ENCODE measurements around the gene MYH7B. TPM values are rescaled to one million over a fixed set of nuclear protein-coding genes. Genes with fewer than 3 reads are reported as not detected.

The MYH7B gene
- total RNA-seq, 1 donor from 2014 or later = 1.4 TPM

DNA sequence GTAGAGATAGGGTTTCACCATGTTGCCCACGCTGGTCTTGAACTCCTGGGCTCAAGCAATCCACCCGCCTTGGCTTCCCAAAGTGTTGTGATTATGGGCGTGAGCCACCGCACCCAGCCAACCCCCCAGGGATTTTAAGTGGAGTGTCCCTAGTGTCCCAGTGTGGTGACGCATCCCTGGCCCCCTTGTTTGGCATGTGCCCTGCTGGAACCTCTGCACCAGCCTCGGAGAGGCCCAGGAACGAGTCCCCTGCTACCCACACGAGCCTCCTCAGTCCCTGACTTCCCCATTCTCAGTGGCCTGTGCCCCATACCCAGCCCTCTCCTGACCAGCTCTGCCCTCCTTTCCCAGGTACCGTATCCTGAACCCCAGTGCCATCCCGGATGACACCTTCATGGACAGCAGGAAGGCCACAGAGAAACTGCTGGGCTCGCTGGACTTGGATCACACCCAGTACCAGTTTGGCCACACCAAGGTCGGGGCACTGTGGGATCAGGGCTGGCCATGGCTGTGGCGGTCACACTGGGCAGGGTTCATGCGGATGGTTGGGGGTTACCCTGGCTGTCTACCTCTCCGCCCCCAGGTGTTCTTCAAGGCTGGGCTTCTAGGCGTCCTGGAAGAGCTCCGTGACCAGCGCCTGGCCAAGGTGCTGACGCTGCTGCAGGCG, 37.2 kb downstream of the MYH7B start:
- no peak for DNase-seq (ENCODE audit: low spot score)

GRCh38 chr20:34993941-34994508, 38.4 kb downstream of the MYH7B start:
- DNase-seq (ENCODE audit: low spot score) = no peak

DNA sequence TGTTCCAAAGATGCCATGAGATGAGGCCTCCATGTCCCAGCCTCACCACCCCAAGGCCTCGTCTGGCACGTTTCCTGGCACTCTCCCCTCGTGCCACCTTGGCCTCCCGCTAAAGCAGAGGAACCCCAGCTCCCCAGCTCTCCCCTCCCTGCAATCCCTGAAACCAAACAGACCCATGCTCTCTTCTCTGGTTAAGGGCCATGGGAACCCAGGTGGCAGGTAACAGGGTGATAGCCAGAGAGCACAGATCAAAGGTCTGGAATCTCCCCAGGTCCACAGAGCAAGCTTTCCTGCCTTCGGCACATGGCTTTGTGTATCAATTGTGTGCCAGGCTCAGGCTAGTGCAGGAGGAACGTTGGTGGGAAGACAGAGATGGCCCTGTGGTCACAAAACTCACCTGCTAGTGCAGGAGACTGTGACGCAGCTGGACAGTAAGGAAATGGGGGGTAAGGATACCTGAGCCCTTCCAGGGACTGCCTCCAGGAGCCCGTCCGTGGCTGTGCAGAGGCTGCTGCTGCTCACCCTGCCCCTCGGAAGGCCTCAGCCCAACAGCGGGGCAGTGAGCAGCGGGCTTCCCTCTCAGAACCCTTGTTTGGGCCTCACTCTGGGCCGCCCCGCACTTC, 39.0 kb downstream of the MYH7B start:
- DNase-seq (ENCODE audit: low spot score) = no peak

- DNase-seq (ENCODE audit: low spot score) = no peak
Observed at GRCh38 chr20:34995192-34995591, 39.5 kb downstream of the MYH7B start.

- DNase-seq (ENCODE audit: low spot score) = no peak
Observed at GRCh38 chr20:34995696-34996095, 40.0 kb downstream of the MYH7B start.

GRCh38 chr20:34996243-34997028, 40.8 kb downstream of the MYH7B start:
- DNase-seq (ENCODE audit: low spot score) = no peak

GRCh38 chr20:34997131-34997561, 41.5 kb downstream of the MYH7B start:
- DNase-seq (ENCODE audit: low spot score) = peak; percentile 43

DNA sequence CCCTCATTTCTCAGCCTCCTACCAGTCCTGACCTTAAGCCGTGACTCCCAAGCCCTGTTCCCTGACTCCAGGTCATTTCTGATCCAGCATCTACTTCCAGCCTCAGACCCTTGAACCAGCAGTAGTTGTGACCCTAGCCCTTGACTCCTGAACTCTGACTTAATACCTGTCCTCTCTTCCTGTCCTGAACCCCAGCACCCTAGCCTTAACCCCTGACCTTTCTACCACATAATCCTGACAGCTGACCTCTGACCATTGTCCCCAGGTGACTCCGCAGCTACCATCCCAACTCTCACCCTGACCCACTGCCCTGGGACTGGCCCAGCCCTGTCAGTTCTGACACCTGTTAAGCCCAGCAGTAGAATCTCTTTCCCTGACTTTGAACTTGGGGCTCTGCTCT, 42.1 kb downstream of the MYH7B start:
- no peak for DNase-seq (ENCODE audit: low spot score)

- DNase-seq (ENCODE audit: low spot score) = no peak
Observed at GRCh38 chr20:34998331-34998950, 42.8 kb downstream of the MYH7B start.

GRCh38 chr20:34999021-34999451, 43.4 kb downstream of the MYH7B start:
- no peak for DNase-seq (ENCODE audit: low spot score)

- no peak for DNase-seq (ENCODE audit: low spot score)
Observed at GRCh38 chr20:34999782-35000181, 44.1 kb downstream of the MYH7B start.

DNA sequence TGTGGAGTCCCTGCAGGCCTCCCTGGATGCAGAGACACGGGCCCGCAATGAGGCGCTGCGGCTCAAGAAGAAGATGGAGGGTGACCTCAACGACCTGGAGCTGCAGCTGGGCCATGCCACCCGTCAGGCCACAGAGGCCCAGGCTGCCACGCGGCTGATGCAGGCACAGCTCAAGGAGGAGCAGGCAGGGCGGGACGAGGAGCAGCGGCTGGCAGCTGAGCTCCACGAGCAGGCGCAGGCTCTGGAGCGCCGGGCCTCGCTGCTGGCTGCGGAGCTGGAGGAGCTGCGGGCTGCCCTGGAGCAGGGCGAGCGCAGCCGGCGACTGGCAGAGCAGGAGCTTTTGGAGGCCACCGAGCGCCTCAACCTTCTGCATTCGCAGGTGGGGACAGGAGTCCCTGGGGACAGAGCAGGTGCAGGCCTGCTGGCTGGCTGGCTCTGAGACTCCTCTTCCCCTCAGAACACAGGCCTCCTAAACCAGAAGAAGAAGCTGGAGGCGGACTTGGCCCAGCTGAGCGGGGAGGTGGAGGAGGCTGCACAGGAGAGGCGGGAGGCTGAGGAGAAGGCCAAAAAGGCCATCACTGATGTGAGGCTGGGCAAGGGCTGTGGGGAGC, 44.7 kb downstream of the MYH7B start:
- DNase-seq (ENCODE audit: low spot score) = no peak

- DNase-seq (ENCODE audit: low spot score) = no peak
Observed at GRCh38 chr20:35000922-35001595, 45.4 kb downstream of the MYH7B start.

GRCh38 chr20:35001596-35002362, 46.1 kb downstream of the MYH7B start:
- no peak for DNase-seq (ENCODE audit: low spot score)

GRCh38 chr20:35002426-35003210, 47.0 kb downstream of the MYH7B start:
- no peak for DNase-seq (ENCODE audit: low spot score)

DNA sequence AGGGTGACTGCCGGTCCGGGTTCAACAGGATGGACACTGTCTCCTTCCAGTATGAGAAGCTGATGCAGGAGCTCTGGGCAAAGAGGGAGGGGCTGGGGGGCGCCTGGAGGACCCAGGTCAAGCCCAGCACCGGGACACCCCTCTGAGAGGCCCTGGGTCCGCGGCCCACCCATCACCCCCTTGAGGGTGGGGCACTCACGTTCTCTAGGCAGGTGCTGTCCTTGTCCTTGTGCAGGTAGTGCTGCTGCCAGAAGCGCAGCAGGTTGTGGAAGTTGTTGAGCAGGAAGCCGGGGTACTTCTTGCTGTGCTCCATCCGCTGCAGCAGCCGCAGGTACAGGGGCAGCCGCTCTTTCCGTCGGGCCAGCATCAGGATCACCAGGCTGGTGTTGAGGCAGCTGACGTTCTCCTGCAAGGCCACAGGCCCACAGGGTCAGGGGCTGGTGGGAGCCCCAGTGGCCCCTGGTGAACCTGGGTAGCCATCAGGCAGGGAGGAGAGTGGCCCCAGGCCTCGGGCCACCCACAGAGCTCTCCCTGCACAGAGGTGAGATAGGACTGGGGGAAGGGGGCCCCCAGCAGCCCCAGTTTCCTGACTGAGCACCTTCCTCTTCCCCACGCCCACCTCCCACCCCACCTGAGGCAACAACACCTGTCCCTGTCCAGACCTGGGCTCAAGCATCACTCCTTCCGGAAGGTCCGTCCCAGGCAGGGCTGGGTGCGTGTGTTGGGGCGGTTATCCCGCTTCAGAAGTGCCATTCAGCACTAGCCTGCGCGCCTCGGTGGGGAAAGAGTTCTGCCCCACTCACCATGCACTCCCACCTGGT, 47.8 kb downstream of the MYH7B start:
- DNase-seq (ENCODE audit: low spot score) = no peak

DNA sequence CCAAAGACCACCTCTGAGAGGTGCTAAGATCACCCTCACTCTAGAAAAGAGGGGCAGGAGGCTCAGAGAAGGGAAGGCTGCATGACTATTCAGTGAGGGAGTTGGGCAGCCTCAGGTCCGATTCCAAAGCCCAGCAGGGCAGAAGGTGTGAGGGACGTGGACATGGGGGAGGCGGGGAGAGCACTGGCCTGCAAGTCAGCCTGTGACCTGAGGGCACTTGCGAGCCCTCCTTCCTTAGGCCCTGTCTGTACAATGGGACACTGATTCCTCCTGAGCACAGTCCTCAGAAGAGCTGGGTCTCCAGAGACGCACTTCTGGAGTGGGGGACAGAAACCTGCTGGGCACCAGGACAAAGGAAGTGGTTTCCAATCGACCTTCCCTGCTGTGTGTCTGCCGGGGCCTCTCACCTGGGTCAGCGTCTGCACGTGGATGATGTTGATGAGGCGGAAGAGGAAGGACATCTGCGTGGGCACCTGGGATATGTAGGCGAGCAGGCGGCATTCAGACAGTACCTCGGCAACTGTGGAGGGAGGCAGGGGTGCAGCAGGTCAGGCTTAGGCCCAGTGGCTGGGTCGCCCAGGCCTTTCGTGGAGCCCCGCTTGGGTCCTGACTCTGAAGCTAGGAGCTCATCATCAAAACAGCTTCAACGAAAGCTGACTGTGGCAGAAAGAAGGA, 48.5 kb downstream of the MYH7B start:
- no peak for DNase-seq (ENCODE audit: low spot score)

Measured in mucosa of gallbladder (tissue), 1 donor.